ENCODE measurements around the gene LRRC32.

- TF ChIP-seq TARDBP (IDR thresholded peaks at IDR 0.05) (no peak), FOXM1 (IDR thresholded peaks at IDR 0.05; ENCODE audit: borderline replicate concordance) (no peak), SUZ12 (IDR thresholded peaks at IDR 0.05) (no peak), PKNOX1 (IDR thresholded peaks at IDR 0.05) (no peak), ARNT (IDR thresholded peaks at IDR 0.05) (no peak), HDGF (IDR thresholded peaks at IDR 0.05; ENCODE audit: borderline replicate concordance) (no peak), ZNF384 (IDR thresholded peaks at IDR 0.05) (no peak)
These were observed 48.0 kb downstream of the LRRC32 start for GRCh38 chr11:76622493-76623094.

Measured in HEK293T (cell line).